Neural crest cell (in vitro differentiated cells): ENCODE data around the gene ANKRD63. TPM values are rescaled to one million over a fixed set of nuclear protein-coding genes. Genes with fewer than 3 reads are reported as not detected.

Experiments
- DNase-seq: peaks from one replicate; pipeline ENCODE4 v3.0.0; 2021; ENCODE audit warnings: low read depth, mixed read lengths, low spot score
- H3K27ac Mint-ChIP-seq: one replicate; pipeline ENCODE4 v1.8.0; 2021; ENCODE audit warnings: mild to moderate bottlenecking, mixed read lengths; ENCODE audit not compliant: unreplicated experiment
- H3K27me3 Mint-ChIP-seq: 2 replicates; pipeline ENCODE4 v1.8.0; 2021; ENCODE audit warnings: low read depth, mild to moderate bottlenecking, mixed read lengths
- H3K36me3 Mint-ChIP-seq: 2 replicates; pipeline ENCODE4 v1.8.0; 2021; ENCODE audit warnings: low read depth, mild to moderate bottlenecking, mixed read lengths
- H3K4me1 Mint-ChIP-seq: 2 replicates; pipeline ENCODE4 v1.8.0; 2021; ENCODE audit warnings: mixed read lengths
- H3K4me3 Mint-ChIP-seq: one replicate; pipeline ENCODE4 v1.8.0; 2021; ENCODE audit warnings: mild to moderate bottlenecking, mixed read lengths
- H3K9me3 Mint-ChIP-seq: 2 replicates; pipeline ENCODE4 v1.8.0; 2021; ENCODE audit warnings: mixed read lengths
- total RNA-seq: library from RNA; stranded (reverse); gene quantifications from 2 replicates; pipeline ENCODE4 v1.2.1, GENCODE V29; 2021
- TF ChIP-seq, protein P1 (sequence below): fragments of 200-600 bp; sonication (generic); conservative IDR thresholded peaks from 2 replicates; pipeline ENCODE4 v1.5.0; 2021; ENCODE audit warnings: antibody characterized with exemption, mild to moderate bottlenecking

ANKRD63 gene
- total RNA-seq, 1 donor from 2014 or later, result not detected

DNA sequence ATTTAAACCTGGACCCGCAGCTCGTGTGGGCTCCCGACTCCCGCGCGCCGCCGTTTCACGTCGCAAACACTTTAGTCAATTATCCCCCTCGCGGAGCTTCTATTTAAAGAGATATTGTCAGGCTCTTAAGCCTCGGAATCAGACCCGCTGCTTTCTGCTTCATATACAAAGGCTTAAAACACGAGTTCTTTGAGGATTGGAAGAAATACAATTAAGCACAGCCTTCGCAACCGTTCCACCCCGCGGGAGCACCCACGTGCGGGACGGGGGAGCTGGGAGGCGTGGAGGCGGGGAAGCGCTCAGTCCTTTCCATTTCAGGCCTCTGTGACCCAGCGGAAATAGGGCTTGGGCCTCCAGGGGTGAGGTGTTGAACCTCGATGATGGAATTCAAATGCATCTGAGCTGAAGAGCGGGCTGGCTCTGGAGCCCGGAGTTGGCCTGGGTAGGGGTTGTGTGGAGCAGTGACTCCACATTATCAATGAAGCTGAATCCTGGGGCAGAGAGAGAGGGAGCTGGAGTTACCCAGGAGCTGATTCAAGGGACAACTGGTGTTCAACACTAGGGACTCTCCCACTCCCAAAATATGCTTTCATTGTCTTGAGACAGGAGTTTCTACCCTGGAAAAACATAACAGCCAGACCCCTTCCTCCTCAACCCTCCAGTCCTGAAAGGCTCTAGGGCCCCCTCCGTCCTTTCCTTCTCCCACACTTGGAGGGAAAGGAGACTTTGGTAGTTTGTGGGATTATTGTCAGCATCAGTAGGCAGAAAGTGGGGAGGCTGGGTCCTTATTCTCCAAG lies 2.4 kb downstream of the ANKRD63 start:
- Mint-ChIP-seq H3K4me3 (peak overlapping the region; percentile 49), H3K27me3 (peaks cover 80% of the 10 kb centered on the region), H3K27ac (no peak overlapping the region)

DNA sequence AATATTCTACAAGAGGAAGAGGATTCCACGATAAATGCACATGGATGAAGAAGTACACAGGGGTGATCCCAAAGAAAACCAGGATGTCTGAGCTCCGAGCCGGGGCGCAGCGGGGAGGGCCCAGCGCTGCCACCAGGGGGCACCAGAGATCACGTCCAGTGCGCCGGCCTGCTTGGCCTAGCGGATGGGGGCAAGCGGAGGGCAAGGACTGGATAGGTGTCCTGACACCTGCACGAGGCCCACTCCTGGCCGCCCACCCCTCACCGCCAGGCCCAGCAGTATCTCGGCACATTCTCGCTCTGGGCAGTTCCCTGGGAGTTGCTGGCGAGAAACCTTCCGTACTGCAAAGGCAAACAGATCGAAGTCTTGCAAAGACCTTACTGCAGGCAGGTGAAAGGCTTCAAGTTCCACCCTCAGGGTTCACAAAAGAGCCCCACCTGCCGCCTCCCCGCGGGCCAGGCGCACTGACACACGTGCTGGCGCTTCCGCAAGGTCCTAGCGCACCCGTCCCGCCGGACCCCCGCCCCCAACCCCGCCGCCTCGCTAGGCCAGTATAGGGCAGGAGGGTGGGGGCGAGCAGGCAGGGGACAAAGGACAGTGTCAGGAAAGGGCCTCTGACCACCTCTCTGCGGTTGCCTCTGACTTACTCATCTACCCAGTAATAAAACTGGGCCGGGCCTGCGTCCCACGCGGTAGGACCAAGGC lies 3.3 kb downstream of the ANKRD63 start:
- peak overlapping the region; percentile 70 for H3K4me3 Mint-ChIP-seq
- H3K27ac Mint-ChIP-seq, result no peak overlapping the region
- peaks cover 75% of the 10 kb centered on the region for H3K27me3 Mint-ChIP-seq
- H3K36me3 Mint-ChIP-seq, result no peaks in the 10 kb centered on the region
- DNase-seq, result peak; percentile 89
- TF ChIP-seq, protein P1, sequence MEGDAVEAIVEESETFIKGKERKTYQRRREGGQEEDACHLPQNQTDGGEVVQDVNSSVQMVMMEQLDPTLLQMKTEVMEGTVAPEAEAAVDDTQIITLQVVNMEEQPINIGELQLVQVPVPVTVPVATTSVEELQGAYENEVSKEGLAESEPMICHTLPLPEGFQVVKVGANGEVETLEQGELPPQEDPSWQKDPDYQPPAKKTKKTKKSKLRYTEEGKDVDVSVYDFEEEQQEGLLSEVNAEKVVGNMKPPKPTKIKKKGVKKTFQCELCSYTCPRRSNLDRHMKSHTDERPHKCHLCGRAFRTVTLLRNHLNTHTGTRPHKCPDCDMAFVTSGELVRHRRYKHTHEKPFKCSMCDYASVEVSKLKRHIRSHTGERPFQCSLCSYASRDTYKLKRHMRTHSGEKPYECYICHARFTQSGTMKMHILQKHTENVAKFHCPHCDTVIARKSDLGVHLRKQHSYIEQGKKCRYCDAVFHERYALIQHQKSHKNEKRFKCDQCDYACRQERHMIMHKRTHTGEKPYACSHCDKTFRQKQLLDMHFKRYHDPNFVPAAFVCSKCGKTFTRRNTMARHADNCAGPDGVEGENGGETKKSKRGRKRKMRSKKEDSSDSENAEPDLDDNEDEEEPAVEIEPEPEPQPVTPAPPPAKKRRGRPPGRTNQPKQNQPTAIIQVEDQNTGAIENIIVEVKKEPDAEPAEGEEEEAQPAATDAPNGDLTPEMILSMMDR, result peak; percentile 99
- no peaks in the 10 kb centered on the region for H3K9me3 Mint-ChIP-seq
- H3K4me1 Mint-ChIP-seq, result peaks cover 15% of the 10 kb centered on the region

More for the DNA sequence above, 2.4 kb downstream of the ANKRD63 start:
- Mint-ChIP-seq H3K4me1 (peaks cover 19% of the 10 kb centered on the region), H3K36me3 (no peaks in the 10 kb centered on the region), H3K9me3 (no peaks in the 10 kb centered on the region)
- TF ChIP-seq, protein P1, result no peak
- DNase-seq, result no peak

DNA sequence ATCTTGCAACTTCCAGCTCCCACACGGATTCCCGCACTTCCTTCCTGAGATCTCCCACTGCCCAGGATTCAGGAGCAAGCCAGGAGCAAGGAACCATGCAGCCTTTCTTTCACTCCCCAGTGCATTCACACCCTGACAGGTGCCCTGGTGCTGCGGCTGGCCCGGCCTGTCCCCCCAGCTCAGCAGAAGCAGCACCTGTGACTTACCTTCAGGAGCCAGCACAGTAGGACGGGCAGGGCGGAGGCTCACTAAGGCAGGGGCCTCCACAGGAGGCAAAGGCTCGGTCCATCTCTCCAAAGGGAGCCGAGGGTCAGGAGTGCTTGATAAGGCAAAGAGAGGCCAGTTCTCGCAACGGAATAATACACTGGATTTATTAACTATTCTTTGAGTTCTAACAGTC lies 4.8 kb downstream of the ANKRD63 start:
- TF ChIP-seq, protein P1, result no peak
- peaks cover 10% of the 10 kb centered on the region for H3K4me1 Mint-ChIP-seq
- H3K36me3 Mint-ChIP-seq, result no peaks in the 10 kb centered on the region
- no peak for DNase-seq
- no peaks in the 10 kb centered on the region for H3K9me3 Mint-ChIP-seq
- no peak overlapping the region for H3K27ac Mint-ChIP-seq
- peaks cover 62% of the 10 kb centered on the region for H3K27me3 Mint-ChIP-seq
- no peak overlapping the region for H3K4me3 Mint-ChIP-seq

DNA sequence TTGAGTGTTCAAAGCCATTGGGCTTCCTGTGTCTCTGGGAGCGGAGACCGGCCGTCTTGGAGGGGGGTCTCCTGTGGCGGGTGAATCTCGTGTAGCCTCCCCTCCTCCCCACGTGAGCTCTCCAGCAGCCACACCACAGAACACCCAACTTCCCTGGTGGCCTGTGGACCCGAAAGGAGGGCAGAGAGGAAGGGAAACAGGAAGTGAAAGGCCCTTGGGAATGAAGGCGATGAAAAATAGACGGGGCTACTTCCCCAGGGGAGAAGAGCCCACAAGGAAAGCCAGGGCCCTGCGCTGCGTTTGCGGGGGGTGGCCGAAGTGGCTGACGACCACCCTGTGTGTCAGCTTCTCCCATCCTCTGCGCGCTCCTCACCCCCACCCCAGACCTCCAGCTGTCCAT lies 5.4 kb downstream of the ANKRD63 start:
- no peaks in the 10 kb centered on the region for H3K9me3 Mint-ChIP-seq
- no peak overlapping the region for H3K4me3 Mint-ChIP-seq
- peaks cover 56% of the 10 kb centered on the region for H3K27me3 Mint-ChIP-seq
- H3K36me3 Mint-ChIP-seq, result no peaks in the 10 kb centered on the region
- no peak for DNase-seq
- H3K27ac Mint-ChIP-seq, result no peak overlapping the region
- TF ChIP-seq, protein P1, result no peak
- peaks cover 10% of the 10 kb centered on the region for H3K4me1 Mint-ChIP-seq

DNA sequence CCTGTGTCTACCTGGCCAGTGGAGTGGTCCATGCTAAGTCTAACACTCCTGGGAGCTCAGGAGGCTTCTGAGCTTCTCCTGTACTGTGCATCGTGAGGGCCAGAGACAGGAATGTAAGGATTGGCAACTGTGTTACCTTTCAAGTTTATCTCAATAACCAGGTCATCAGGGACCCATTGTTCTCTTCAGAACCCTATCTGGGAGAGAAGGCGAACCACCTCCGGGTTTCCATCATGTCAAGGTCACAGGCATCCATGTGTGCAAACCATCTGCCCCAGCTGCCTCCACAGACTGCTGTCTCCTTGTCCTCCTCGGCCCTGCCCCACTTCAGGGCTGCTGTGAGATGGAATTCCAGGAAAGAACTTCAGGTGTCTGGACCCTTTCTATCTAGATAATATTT lies 5.9 kb downstream of the ANKRD63 start:
- TF ChIP-seq, protein P1, result no peak
- no peak for DNase-seq
- H3K4me3 Mint-ChIP-seq, result no peak overlapping the region
- H3K9me3 Mint-ChIP-seq, result no peaks in the 10 kb centered on the region
- peaks cover 56% of the 10 kb centered on the region for H3K27me3 Mint-ChIP-seq
- peaks cover 10% of the 10 kb centered on the region for H3K4me1 Mint-ChIP-seq
- H3K27ac Mint-ChIP-seq, result no peak overlapping the region
- H3K36me3 Mint-ChIP-seq, result no peaks in the 10 kb centered on the region
